GM12872 (cell line): ENCODE data around the gene OR51B6.
A peak's percentile ranks its signal among the peaks of the same experiment; 100 is the strongest.

Experiments used
- TF ChIP-seq, protein P1 (sequence below): IDR thresholded peaks from 3 replicates; pipeline ENCODE4 v1.5.1; 2011; ENCODE audit warnings: low read depth, mild to moderate bottlenecking, low read length, moderate library complexity; ENCODE audit not compliant: insufficient read depth

Gene OR51B6

DNA sequence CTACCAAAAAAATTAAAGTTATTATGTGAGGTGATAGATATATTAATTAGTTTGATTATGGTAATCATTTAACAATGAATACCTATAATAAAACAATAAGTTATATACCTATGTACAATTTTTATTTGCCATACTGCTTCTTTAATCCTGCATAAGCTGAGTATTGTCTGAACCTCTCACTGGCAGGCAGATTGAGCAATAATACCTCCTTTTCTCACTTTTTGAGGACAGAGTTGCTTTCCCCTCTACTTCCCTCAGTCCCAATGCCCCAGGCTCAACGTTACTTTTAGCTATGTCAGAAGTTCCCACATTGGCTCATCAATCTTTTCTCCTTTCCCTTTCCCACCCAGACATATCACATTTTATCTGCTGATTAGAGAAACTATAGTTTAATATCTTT, 1.8 kb upstream of the OR51B6 start:
- TF ChIP-seq, protein P1, sequence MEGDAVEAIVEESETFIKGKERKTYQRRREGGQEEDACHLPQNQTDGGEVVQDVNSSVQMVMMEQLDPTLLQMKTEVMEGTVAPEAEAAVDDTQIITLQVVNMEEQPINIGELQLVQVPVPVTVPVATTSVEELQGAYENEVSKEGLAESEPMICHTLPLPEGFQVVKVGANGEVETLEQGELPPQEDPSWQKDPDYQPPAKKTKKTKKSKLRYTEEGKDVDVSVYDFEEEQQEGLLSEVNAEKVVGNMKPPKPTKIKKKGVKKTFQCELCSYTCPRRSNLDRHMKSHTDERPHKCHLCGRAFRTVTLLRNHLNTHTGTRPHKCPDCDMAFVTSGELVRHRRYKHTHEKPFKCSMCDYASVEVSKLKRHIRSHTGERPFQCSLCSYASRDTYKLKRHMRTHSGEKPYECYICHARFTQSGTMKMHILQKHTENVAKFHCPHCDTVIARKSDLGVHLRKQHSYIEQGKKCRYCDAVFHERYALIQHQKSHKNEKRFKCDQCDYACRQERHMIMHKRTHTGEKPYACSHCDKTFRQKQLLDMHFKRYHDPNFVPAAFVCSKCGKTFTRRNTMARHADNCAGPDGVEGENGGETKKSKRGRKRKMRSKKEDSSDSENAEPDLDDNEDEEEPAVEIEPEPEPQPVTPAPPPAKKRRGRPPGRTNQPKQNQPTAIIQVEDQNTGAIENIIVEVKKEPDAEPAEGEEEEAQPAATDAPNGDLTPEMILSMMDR, result no peak

DNA sequence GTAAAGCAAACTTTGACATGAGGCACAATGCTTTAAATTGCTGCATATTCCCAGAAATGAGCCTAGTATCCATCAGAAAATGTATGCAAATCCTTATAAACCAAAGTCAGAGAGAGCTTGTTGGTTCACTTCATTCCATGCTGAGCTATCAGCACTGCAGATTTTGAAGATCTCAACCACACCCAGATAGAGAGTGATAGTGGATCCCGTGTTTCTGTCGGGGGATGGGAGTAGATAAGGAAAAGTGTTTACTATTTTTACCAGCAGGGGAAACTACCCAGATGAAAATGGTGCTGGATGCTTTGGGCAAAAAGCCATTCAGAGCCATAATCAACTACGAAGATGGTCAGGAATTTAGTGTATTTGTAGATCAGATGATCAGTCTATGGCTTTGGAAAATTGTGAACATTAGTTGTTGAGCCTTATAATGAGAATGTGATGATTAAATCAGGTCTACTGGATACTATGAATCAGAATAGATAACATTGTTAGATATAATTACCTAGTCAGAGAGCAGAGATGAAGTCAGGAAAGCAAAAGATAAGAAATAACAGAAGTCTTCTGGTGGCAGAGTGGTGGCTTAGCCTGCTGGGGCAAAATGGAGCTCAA, 10.8 kb downstream of the OR51B6 start:
- TF ChIP-seq, protein P1, result no peak

DNA sequence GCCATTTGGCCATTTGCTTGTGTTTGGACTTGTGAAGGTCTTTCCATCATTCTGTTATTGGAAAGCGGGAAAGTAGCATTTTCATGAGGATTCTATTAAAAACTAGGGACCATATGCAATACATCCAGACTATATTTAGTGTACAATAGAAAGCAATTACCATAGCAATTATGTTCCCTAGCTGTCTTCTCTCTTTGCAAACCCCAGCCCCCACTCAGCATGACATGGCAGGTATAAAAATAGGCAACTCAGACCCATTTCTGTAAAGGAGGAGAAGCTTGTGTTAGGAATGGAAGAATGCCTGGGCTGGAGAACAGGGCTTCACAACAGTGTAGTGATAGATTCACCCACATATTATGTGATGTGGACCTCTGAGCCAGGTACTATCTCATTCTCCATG, 12.4 kb downstream of the OR51B6 start:
- TF ChIP-seq, protein P1, result no peak

DNA sequence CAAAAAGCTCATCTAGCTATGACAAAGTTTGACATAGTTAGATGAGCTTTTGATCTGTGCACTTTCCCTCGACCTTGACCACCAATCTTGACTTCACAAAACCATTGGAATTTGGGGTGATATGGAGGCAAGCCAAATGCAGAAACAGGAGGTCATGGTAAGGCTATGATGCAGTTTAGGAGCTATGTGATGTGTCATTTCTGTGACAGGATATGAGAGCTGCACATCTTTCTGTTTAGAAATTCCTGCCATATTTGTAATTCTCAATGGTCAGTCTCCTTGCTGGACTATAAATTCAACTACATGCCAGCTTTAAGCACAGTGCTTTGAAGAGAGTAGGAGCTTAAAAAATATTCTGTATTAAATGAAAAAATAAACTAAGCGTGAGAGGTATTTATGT, 12.9 kb downstream of the OR51B6 start:
- TF ChIP-seq, protein P1, result no peak

DNA sequence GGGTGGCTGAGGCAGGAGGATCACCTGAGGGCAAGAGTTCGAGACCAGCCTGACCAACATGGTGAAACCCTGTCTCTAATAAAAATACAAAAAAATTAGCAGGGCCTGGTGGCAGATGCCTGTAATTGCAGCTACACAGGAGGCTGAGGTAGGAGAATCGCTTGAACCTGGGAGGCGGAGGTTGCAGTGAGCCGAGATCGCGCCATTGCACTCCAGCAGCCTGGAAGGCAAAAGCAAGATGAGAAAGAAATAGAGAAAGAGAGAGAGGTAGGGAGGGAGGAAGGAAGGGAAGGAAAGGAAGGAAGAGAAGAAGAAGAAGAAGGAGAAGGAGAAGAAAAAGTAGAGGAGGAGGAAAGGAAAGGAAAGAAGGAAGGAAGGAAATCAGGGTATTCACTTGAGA, 15.1 kb downstream of the OR51B6 start:
- TF ChIP-seq, protein P1, result peak; percentile 11; the same call in 1 of the 3 replicates

DNA sequence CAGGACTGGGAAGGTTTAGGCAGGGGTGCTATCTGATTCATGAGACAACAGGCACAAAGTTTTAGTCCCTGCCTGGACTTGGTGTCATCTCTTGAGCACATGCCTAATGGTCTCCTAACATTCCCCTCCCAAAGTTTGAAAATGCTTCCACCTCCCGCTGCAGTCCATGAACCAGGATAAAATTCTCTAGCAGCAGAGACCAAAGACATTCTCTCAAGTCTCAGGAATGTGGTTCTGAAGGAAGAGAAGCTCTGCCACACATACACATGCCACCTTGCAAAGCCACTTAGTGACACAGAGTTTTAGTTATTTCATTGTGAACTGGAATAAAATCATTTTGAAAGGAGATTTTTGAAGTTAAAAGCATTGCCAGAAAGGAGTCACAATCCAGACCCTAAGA, 15.5 kb downstream of the OR51B6 start:
- TF ChIP-seq, protein P1, result no peak

DNA sequence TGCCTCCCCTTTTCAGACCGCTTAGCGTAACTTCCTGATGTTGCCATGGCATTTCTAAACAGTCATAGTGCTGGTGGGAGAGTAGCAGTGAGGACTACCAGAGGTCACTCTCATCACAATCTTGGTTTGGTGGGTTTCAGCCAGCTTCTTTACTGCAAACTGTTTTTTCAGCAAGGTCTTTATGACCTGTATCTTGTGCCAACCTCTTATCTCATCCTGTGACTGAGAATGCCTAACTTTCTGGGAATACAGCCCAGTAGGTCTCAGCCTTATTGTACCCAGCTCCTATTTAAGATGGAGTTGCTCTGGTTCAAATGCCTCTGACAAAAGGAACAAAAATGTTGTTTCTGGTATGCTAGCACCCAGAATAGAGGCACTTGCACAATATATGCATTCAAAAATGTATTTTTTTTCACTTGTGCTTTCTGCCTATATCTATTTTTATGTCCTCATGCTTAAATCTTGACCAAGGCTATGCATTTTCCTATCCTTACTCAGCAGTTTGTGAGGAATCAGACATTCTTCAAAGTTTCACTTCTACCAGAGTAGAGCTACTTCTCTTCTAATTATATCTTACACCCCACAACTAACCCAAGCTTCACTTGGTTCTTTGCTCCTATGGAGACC, 16.3 kb downstream of the OR51B6 start:
- TF ChIP-seq, protein P1, result no peak
